Measurements from ENCODE around the gene ZNF385D. TPM values are rescaled to one million over a fixed set of nuclear protein-coding genes. Genes with fewer than 3 reads are reported as not detected.

ZNF385D gene
- total and polyA plus RNA-seq, 2 experiments from 2014 or later: 2.7 to 12.3 TPM

GRCh38 chr3:21734746-21735145 is 16.3 kb downstream of the ZNF385D start:
- Histone ChIP-seq H3K4me1 (ENCODE audit: insufficient read depth) (no peaks in the 10 kb centered on the region), H3K4me3 (no peak overlapping the region), H3K36me3 (ENCODE audit: insufficient read depth) (no peaks in the 10 kb centered on the region), H3F3A (replicated peaks; ENCODE audit: low read depth) (no peaks in the 10 kb centered on the region), H3K4me2 (no peak overlapping the region), H4K20me1 (replicated peaks; ENCODE audit: insufficient read depth) (no peaks in the 10 kb centered on the region), H3K27ac (ENCODE audit: low read depth) (no peak overlapping the region), H3K79me2 (replicated peaks; ENCODE audit: insufficient read depth) (no peaks in the 10 kb centered on the region), H3K9me2 (ENCODE audit: insufficient read depth) (no peaks in the 10 kb centered on the region), H3K27me3 (ENCODE audit: insufficient read depth) (no peaks in the 10 kb centered on the region), H2AFZ (no peak overlapping the region)
- no peak for TF ChIP-seq EZH2phosphoT487 (IDR thresholded peaks at IDR 0.05; ENCODE audit: unreplicated experiment)
- no peak for TF ChIP-seq EZH2 (IDR thresholded peaks at IDR 0.05; ENCODE audit: low read depth, unreplicated experiment)
- no peak for TF ChIP-seq REST (IDR thresholded peaks at IDR 0.05; ENCODE audit: unreplicated experiment)
- no peak for TF ChIP-seq NANOG (IDR thresholded peaks at IDR 0.05; ENCODE audit: borderline replicate concordance)
- TF ChIP-seq, protein P1, sequence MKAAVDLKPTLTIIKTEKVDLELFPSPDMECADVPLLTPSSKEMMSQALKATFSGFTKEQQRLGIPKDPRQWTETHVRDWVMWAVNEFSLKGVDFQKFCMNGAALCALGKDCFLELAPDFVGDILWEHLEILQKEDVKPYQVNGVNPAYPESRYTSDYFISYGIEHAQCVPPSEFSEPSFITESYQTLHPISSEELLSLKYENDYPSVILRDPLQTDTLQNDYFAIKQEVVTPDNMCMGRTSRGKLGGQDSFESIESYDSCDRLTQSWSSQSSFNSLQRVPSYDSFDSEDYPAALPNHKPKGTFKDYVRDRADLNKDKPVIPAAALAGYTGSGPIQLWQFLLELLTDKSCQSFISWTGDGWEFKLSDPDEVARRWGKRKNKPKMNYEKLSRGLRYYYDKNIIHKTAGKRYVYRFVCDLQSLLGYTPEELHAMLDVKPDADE (IDR thresholded peaks at IDR 0.05): no peak
- no peak for TF ChIP-seq CREB1 (CRISPR knock-in tag; IDR thresholded peaks at IDR 0.05; ENCODE audit: low read depth)
- TF ChIP-seq ZNF114 (CRISPR knock-in tag; IDR thresholded peaks at IDR 0.05): no peak
- ATAC-seq (no peak), DNase-seq (ENCODE audit: low spot score) (no peak)
- Mint-ChIP-seq H3K4me1 (peaks cover 3% of the 10 kb centered on the region; the same call in 2 of the 3 replicates), H3K9me3 (no peaks in the 10 kb centered on the region), H3K4me3 (no peak overlapping the region), H3K27ac (no peak overlapping the region), H3K36me3 (ENCODE audit: low read depth) (peaks cover 3% of the 10 kb centered on the region; the same call in 1 of the 3 replicates), H3K27me3 (ENCODE audit: insufficient read depth, low read depth, poor library complexity) (no peaks in the 10 kb centered on the region)

- Histone ChIP-seq H3F3A (replicated peaks; ENCODE audit: low read depth) (no peaks in the 10 kb centered on the region), H2AFZ (no peak overlapping the region), H3K36me3 (ENCODE audit: insufficient read depth) (no peaks in the 10 kb centered on the region), H3K79me2 (replicated peaks; ENCODE audit: insufficient read depth) (no peaks in the 10 kb centered on the region), H3K4me1 (ENCODE audit: insufficient read depth) (no peaks in the 10 kb centered on the region), H3K4me3 (no peak overlapping the region), H3K27ac (ENCODE audit: low read depth) (no peak overlapping the region), H4K20me1 (replicated peaks; ENCODE audit: insufficient read depth) (no peaks in the 10 kb centered on the region), H3K4me2 (no peak overlapping the region), H3K9me2 (ENCODE audit: insufficient read depth) (0 out of 2 replicates have a peak, but pooled peaks cover 3% of the 10 kb centered on the region), H3K27me3 (ENCODE audit: insufficient read depth) (no peaks in the 10 kb centered on the region)
- H3K27me3 Mint-ChIP-seq (ENCODE audit: insufficient read depth, low read depth, poor library complexity): no peaks in the 10 kb centered on the region
- H3K4me1 Mint-ChIP-seq: no peaks in the 10 kb centered on the region
- ATAC-seq (no peak), DNase-seq (ENCODE audit: low spot score) (no peak)
- no peak overlapping the region for H3K4me3 Mint-ChIP-seq
- no peak overlapping the region for H3K27ac Mint-ChIP-seq
- peaks cover 3% of the 10 kb centered on the region; the same call in 1 of the 3 replicates for H3K36me3 Mint-ChIP-seq (ENCODE audit: low read depth)
- no peaks in the 10 kb centered on the region; the same call in 2 of the 3 replicates for H3K9me3 Mint-ChIP-seq
- TF ChIP-seq NANOG (IDR thresholded peaks at IDR 0.05; ENCODE audit: borderline replicate concordance) (no peak), POLR2AphosphoS5 (IDR thresholded peaks at IDR 0.05; ENCODE audit: low read depth) (no peak), CREB1 (CRISPR knock-in tag; IDR thresholded peaks at IDR 0.05; ENCODE audit: low read depth) (no peak), STAT1 (IDR thresholded peaks at IDR 0.05; ENCODE audit: unreplicated experiment) (no peak), ZNF331 (CRISPR knock-in tag; IDR thresholded peaks at IDR 0.05; ENCODE audit: low read depth) (no peak), EZH2phosphoT487 (IDR thresholded peaks at IDR 0.05; ENCODE audit: unreplicated experiment) (no peak), REST (IDR thresholded peaks at IDR 0.05; ENCODE audit: unreplicated experiment) (no peak)
- TF ChIP-seq, protein P2, sequence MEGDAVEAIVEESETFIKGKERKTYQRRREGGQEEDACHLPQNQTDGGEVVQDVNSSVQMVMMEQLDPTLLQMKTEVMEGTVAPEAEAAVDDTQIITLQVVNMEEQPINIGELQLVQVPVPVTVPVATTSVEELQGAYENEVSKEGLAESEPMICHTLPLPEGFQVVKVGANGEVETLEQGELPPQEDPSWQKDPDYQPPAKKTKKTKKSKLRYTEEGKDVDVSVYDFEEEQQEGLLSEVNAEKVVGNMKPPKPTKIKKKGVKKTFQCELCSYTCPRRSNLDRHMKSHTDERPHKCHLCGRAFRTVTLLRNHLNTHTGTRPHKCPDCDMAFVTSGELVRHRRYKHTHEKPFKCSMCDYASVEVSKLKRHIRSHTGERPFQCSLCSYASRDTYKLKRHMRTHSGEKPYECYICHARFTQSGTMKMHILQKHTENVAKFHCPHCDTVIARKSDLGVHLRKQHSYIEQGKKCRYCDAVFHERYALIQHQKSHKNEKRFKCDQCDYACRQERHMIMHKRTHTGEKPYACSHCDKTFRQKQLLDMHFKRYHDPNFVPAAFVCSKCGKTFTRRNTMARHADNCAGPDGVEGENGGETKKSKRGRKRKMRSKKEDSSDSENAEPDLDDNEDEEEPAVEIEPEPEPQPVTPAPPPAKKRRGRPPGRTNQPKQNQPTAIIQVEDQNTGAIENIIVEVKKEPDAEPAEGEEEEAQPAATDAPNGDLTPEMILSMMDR (conservative IDR thresholded peaks at IDR 0.05; ENCODE audit: low read depth in 2 of 2): no peak
Observed at GRCh38 chr3:21729888-21730459, 21.0 kb downstream of the ZNF385D start.

Data from GM23338 (cell line).